ENCODE measurements around the gene ARHGAP26.
"Not testable (repeated sequence)": the region's sequence is repeated elsewhere in the genome, so short reads cannot be mapped to it uniquely, and the experiment has no call there.

Gene ARHGAP26

GRCh38 chr5:142959683-142960657 is 189.8 kb downstream of the ARHGAP26 start:
- ChIA-PET CTCF (interaction anchor here (0.6 to 1.1 kb wide), 4 partner anchors 16 to 668 kb away, joined by 3 to 4 read pairs (median 3); no protein-coding TSS in a partner anchor), POLR2A (ENCODE audit: low non-redundant PET) (interaction anchor here (0.7 kb wide), 1 partner anchor 1230 kb away, joined by 3 read pairs; no protein-coding TSS in a partner anchor)
- peak; percentile 83 for DNase-seq (ENCODE audit: low spot score)
- no peak overlapping the region for H3K27ac ChIP-seq
- TF ChIP-seq CTCF (conservative IDR thresholded peaks at IDR 0.05; ENCODE audit: low read depth): no peak

- ChIA-PET CTCF (interaction anchor here (0.5 kb wide), 1 partner anchor 23 kb away, joined by 3 read pairs; no protein-coding TSS in a partner anchor), POLR2A (ENCODE audit: low non-redundant PET) (no interaction called here)
- no peak for DNase-seq (ENCODE audit: low spot score)
- no peak for TF ChIP-seq CTCF (conservative IDR thresholded peaks at IDR 0.05; ENCODE audit: low read depth)
- no peak overlapping the region for H3K27ac ChIP-seq
Measured at GRCh38 chr5:142961440-142962173, 191.4 kb downstream of the ARHGAP26 start.

- no peak for DNase-seq (ENCODE audit: low spot score)
- H3K27ac ChIP-seq: no peak overlapping the region
- ChIA-PET CTCF (interaction anchor here (0.5 to 0.7 kb wide), 2 partner anchors 23 to 1176 kb away, joined by 3 read pairs; no protein-coding TSS in a partner anchor), POLR2A (ENCODE audit: low non-redundant PET) (no interaction called here)
- TF ChIP-seq CTCF (conservative IDR thresholded peaks at IDR 0.05; ENCODE audit: low read depth): no peak
Measured at GRCh38 chr5:142962174-142962533, 192.0 kb downstream of the ARHGAP26 start.

- POLR2A ChIA-PET (ENCODE audit: low non-redundant PET): not testable (repeated sequence)
Measured at GRCh38 chr5:142965258-142966120, 195.3 kb downstream of the ARHGAP26 start.

GRCh38 chr5:142966121-142966420 is 195.9 kb downstream of the ARHGAP26 start:
- TF ChIP-seq CTCF (conservative IDR thresholded peaks at IDR 0.05; ENCODE audit: low read depth): no peak
- ChIA-PET POLR2A (ENCODE audit: low non-redundant PET) (no interaction called here), CTCF (interaction anchor here (0.6 kb wide), 1 partner anchor 1222 kb away, joined by 4 read pairs; no protein-coding TSS in a partner anchor)
- DNase-seq (ENCODE audit: low spot score): no peak
- no peak overlapping the region for H3K27ac ChIP-seq

More at GRCh38 chr5:142965258-142966120, 195.3 kb downstream of the ARHGAP26 start:
- not testable (repeated sequence) for DNase-seq (ENCODE audit: low spot score); H3K27ac ChIP-seq
- CTCF ChIA-PET: interaction anchor here (0.6 to 1.3 kb wide), 3 partner anchors 13 to 1223 kb away, joined by 3 to 4 read pairs (median 4); no protein-coding TSS in a partner anchor
- peak; percentile 45; the same call in 1 of the 2 replicates for TF ChIP-seq CTCF (conservative IDR thresholded peaks at IDR 0.05; ENCODE audit: low read depth)
